MV-4-11 (cell line): ENCODE data around the gene PPM1D.
"Not testable (repeated sequence)": the region's sequence is repeated elsewhere in the genome, so short reads cannot be mapped to it uniquely, and the experiment has no call there.

ENCODE experiments used
- DNase-seq: peaks from one replicate; lab custom pipeline; 2025; lab: John Stamatoyannopoulos, UW

Gene PPM1D

DNA sequence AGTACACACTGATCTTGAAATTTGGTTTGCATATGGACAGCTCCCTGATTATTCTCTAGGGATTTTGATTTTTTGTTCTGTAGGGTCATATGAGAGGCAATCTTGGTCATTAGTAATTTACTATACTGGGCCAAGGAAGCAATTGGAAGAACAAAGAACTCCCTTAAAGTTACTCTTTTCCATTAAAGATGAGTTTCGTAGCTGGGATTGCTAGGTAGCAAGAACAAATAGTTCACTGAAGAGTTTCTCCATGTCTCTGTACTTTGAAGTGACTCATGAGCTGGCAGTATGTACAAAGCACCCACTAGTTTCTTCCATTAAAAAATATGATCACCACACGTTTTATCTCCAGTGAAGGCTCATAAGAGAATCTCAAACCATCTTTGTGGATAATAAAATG is 71.5 kb downstream of the PPM1D start:
- no peak for DNase-seq

DNA sequence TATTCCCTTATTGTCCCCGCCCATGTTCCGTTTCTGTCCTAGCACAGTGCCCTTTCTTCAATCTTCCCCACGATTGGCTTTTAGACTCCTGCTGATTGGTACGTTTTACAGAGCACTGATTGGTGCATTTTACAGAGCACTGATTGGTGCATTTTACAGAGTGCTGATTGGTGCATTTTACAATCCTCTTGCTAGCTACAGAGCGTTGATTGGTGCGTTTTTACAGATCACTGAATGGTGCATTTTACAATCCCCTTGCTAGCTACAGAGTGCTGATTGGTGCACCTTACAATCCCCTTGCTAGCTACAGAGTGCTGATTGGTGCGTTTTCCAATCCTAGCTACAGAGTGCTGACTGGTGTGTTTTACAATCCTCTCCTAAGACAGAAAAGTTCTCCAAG is 74.6 kb downstream of the PPM1D start:
- not testable (repeated sequence) for DNase-seq

DNA sequence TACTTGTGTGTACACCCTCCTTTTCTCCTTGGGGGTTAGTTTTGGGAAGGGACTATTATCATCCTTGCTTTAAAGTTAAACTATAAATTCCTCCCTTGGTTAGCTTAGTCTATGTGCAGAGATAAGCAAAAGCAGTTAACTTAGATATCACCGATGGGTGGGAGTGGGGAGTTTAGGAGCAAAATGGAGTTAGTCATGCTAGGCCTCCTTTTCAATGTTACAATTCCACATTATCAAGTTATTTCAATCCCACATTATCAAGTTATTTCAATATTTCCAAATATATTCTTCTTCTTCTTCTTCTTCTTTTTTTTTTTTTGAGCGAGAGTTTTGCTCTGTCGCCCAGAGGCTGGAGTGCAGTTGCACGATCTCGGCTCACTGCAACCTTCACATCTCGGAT is 76.0 kb downstream of the PPM1D start:
- no peak for DNase-seq

DNA sequence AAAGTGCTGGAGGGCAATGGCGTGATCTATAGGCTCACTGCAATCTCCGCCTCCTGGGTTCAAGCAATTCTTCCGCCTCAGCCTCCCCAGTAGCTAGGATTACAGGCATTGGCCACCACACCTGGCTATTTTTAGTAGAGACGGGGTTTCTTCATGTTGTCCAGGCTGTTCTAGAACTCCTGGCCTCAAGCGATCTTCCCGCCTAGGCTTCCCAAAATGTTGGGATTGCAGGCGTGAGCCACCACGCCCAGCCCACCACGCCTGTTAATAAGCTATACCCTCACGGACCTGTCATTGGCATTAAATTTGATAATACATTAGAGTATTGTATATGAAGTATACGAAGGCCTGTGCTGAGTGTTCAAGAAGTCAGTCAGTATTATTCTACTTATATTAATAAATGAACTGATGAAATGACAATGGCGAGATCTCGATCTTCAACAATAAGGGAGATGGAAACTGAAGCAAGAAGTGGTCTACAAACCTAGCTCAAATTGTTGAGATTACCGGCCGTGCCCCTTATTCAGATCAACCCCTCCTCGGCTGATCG is 76.8 kb downstream of the PPM1D start:
- no peak for DNase-seq

DNA sequence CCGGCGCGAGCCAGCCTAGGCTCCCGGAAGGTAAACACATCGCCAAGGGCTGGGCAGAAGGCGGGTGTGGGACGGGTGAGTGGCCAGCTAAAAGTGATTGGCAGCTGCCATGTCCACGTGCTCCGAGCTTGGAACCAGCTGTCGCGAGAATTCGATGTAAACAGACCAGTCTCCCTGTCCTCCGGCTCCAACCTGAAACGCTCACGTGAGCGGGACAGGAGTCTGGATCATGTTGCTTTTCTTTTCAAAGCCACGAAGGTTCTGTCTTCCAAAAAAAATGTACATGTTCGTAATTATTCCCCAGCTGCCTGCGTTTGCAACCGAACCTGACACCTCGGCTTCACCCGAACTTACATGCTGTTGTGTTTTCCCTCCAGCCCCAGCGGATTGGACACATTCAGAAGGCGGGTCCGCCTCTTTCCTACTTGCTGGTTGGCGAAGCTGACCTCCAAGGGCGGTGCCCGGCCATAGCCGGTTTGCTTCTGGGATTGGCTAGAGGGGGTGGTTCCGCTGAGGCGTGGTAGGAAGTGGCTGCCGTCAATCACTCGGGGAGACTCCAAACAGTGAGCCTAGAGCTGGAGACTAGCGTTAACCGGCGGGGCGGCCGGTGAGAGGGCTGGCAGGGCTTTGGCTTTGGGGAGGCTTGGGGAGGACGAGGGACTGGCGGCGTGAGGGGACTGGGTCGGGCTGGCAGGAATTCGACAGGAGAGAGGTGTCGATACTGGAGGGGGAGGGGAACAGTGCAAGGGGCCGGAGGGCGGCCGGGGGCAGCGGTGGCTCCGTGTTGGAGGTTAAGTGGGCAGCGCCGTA is 77.5 kb downstream of the PPM1D start, which contains the start of gene BCAS3:
BCAS3 (plus strand) TSS at position 544 of the 810 bp plus-strand sequence.
- DNase-seq, result peak; percentile 99

DNA sequence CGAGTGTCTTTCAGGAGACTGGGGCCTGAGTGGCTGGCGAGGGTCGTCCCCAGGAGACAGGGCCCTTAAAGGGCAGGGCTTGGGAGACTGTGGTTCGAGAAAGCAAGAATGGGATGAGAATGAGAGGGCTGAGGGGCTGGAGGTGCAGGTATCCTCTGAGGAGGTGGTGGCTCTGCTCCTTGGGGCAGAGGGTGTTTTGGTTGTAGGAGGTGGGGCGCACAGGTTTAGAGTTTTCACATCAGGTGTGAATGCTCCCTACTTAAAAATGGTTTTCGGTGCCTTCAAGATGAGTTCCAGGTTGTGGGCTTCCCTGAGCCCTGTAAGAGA is 78.1 kb downstream of the PPM1D start:
- no peak for DNase-seq

DNA sequence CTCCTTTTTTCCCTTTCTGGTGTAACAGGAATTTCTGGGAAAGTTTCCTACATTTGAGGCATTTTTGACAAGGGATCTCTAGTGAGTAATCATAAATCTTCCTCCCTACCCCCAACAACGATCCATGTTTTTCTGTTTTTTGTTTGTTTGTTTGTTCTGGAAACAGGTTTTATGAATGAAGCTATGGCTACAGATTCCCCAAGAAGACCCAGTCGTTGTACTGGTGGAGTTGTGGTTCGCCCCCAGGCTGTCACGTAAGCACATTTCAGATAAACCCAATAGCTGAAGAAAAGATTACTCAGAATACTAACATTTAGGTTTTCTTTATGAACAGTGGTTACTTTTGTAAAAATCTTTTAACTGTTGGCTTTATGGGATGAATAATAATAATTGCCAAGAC is 79.3 kb downstream of the PPM1D start:
- no peak for DNase-seq

DNA sequence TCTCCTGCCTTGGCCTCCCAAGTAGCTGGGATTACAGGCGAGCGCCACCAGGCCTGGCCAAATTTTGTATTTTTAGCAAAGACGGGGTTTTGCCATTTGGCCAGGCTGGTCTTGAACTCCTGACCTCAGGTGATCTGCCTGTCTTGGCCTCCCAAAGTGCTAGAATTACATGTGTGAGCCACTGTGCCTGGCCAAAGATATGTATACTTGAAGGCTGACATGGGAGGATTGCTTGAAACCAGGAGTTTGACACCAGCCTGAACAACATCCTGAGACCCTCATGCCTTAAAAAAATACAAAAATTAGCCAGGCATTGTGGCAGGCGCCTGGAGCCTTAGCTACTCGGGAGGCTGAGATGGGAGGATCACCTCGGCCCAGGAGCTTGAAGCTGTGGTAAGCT is 80.8 kb downstream of the PPM1D start:
- DNase-seq, result no peak

DNA sequence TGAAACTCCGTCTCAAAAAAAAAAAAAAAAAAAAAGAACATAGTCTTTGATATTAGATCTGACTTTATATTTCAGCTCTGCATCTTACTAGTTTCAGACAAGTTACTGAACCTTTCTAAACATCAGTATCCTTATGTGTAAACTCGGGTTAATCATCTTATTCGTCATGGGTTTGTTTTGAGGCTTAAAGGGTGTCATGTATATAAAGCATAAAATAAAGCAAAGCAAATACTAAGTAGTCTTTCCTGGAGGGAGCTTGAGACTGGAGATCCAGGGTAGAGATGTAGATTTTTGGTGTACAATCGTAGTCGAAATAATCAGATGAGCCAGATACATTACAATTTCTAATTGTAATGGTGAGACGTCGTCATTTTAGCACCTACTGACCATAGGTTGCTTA is 85.4 kb downstream of the PPM1D start:
- DNase-seq, result no peak

DNA sequence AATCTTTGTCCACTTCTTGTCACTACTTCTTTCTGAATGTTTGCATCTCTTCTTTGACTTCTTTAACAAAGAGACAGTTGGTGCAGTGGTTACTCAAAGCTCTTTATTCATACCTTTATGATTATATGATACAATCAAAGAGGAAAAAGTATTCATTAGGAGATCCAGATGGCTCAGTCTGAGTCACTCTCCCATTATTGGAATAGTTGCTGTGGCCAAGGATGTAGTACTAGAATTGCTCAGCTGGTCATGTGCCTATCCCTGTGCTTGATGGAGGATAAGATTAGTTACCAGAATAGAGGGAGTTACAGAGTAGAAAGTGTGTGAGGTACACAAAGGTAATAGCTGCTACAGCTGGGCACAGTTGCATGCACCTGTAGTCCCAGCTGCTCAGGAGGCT is 96.0 kb downstream of the PPM1D start:
- no peak for DNase-seq

DNA sequence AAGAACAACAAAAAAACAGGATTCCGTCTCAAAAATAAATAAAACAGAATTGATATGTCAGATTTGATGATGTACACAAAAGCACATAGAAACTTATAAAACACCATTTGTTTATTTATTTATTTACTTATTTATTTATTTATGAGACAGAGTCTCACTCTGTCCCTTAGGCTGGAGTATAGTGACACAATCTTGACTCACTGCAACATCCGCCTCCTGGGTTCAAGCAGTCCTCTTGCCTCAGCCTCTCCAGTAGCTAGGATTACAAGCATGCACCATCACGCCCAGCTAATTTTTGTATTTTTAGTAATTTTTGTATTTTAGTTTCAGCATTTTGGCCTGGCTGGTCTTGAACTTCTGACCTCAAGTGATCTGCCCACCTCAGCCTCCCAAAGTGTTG is 99.1 kb downstream of the PPM1D start:
- DNase-seq, result no peak

DNA sequence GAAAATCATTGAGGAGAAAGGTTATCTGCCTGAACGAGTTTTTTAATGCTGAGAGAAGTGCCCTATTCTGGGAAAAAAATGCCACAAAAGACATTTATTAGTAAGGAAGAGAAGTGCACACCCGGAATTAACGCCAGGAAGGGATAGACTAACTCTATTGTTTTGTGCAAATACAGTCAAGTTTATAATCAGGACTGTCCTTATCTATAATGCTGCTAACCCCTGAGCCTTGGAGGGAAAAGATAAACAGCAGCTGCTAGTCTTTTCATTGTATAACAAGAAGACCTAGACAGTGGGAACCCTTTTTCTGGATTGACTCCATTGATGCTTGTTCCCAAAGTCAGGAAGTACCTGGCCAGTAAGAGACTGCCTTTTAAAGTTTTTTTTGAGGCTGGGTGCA is 104.2 kb downstream of the PPM1D start:
- DNase-seq, result no peak

DNA sequence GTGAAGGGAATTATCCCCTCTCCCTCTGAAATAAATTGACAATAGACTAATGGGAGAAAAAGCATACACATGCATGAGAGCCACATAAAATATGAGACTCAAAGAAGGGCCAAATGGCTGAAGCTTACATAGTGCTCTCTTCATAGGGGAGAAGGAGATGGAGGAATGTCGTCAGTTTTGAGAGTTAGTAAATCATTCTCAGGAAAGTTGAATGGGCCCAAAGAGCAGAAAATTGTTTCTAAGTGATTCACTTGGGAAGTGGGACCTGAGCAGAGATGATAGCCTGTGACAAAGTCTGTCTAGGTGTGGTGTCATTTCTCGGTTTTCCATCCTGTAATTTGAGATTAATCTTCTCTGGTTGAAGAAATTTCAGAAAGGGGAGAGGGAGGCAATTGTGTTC is 112.7 kb downstream of the PPM1D start:
- no peak for DNase-seq

DNA sequence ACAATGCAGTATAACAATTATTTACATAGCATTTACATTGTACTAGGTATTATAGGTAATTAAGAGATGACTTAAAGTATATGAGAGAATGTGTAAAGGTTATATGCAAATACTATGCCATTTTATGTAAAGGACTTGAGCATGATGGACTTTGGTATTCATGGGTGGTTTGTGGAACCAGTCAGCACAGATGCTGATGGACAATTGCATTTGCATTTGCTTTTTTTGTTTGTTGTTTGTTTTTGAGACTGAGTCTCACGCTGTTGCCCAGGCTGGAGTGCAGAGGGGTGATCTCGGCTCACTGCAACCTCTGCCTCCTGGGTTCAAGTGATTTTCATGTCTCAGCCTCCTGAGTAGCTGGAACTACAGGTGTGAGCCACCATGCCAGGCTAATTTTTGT is 113.6 kb downstream of the PPM1D start:
- DNase-seq, result no peak
